ENCODE measurements around the gene ATP8B3.
A peak's percentile ranks its signal among the peaks of the same experiment; 100 is the strongest.

ATP8B3 gene

DNA sequence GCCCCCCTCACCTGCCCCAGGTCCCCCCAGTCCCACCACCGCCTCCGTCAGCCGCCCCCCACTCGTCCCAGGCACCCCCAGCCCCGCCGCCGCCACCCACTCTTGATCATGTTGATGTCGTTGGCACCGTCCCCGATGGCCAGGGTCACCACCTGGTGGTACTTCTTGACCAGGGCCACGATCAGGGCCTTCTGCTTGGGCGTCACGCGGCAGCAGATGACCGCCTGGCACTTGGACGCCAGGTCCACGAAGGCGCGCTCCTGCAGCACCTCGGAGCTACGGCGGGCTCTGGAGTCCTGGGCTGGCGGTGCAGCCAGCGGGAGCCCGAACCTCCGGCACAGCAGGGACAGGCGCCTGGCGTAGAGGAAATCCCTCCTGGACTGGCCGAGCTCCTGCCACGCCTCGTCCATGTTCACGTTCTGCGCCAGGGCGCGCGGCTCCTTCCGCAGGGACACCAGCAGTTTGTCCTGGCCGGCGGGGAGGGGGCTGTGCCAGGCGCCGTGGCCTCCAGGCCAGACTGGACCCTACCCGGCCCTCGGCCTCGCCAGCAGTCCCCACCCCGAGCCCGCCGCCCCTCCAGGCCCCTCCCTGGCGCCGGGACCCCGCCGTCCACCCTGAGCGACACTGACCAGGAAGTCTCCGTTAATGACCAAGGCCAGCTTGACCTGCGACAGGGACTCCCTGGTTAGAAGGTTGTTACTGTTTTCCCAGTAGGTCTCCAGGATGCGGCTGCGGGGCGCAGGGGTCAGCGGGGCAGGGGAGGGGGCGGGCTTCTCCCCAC is 22.6 kb downstream of the ATP8B3 start:
- DNase-seq = no peak

GRCh38 chr19:1787116-1787515 is 25.0 kb downstream of the ATP8B3 start:
- no peak for DNase-seq

- no peak for DNase-seq
Measured at GRCh38 chr19:1786668-1787067, 25.4 kb downstream of the ATP8B3 start.

DNA sequence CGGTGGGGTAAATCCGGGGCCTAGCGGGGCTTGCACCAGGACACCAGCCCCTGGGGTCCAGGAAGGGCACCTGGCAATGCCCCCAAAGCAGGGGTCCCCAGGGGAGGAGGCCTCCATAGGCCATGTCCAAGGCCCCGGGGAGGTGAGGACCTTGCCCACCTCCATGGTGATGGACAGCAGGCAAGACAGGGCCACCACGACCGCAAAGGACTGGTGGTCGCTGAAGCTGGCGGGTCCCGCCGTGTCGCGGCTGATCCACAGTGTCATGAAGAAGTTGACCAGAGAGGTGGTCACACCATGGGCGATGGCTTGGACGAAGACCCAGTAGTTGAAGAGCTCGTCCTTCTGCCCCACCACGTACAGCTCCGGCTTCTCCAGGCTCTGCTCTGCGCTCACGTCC is 26.8 kb downstream of the ATP8B3 start:
- DNase-seq = no peak

GRCh38 chr19:1783874-1784273 is 28.2 kb downstream of the ATP8B3 start:
- no peak for DNase-seq

DNA sequence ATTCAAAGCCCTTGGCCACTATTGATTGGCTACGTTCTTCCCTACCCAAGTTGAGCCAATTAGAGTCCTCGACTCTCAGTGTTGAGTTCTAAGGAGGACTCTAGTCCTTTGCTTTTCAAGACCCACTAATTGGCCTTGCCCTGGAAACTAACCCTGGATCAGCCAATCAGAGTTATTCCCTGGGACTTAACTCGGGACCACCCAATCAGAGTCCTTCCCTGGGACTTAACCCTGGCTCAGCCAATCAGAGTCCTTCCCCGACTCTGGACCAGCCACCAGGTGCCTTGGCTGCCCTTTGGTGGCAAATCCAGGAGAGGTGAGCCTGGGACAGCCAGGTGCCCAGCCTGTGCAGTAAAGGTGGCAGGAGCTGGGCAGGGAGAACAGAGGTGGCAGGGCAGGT is 28.7 kb downstream of the ATP8B3 start:
- no peak for DNase-seq

- DNase-seq = no peak
Measured at GRCh38 chr19:1782521-1782920, 29.6 kb downstream of the ATP8B3 start.

- no peak for DNase-seq
Measured at GRCh38 chr19:1780272-1780958, 31.7 kb downstream of the ATP8B3 start.

GRCh38 chr19:1779574-1779973 is 32.5 kb downstream of the ATP8B3 start:
- DNase-seq = no peak

DNA sequence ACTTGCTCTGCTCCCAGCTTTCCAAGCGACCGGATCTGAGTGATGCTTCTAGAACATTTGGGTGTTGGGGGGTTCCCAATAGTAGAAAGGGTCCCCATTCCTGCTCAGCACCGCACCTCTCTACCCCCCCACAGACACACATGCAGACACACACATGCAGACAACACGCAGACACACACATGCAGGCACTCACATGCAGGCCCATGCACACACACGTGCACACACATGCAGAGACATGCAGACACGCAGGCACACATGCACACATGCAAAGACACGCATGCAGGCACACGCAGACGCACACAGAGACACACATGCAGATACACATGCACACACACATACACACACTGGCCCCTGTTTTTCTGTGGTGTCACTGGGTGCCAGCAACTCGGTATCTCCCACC is 34.9 kb downstream of the ATP8B3 start:
- DNase-seq = no peak

GRCh38 chr19:1776606-1777147 is 35.4 kb downstream of the ATP8B3 start:
- DNase-seq = no peak

GRCh38 chr19:1775951-1776605 is 36.0 kb downstream of the ATP8B3 start:
- no peak for DNase-seq

GRCh38 chr19:1774989-1775772 is 36.9 kb downstream of the ATP8B3 start:
- DNase-seq = peak; percentile 12

DNA sequence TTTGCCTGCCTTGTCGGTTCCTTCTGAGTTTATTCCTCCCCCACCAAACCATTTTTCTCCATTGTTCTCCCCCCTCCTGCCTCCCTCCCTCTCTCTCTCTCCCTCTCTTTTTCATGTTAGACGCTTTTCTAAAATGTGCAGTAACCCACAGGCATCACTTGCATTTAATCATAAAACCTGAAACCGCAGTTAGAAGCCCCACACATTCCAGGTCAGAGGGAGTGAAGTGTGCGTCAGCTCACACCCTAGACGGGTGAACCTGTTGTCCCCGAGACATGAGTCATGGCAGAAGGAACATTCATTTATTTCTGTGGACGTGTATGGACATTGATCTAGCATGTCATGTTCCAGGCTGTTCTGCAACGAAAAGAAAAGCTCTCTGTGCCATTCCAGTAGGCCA is 38.9 kb downstream of the ATP8B3 start:
- DNase-seq = no peak

DNA sequence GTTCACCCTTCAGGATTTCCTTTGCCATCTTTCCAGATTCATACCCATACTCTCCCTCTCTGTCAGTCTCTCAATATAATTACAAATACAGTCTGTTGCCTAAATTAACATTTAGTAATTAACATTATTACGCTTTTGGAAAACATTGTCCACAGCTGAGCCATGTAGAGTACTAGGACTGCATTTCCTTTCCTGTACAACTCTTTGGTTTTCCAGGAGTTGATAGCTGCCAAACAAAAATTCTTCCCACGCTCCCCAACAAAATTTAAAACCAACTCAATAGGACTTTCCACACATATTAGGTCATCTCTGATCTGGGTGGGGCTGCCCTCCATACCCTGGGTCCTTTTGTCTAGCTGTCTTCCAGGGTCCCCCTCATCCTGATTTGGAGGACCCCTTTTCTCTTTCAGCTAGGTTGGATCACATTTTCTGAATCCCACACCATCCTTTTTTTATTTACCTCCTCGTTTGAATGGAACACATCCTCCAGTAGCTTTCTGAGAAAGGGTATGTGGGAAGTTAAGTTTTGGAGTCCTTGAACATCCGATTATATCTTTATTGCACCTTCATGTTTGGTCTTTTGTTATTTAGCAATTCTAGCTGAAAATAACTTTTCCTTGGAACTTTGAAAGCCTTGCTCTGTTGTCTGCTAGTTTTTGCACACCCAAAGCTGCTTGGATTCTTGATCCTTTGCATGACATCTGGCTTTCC is 41.1 kb downstream of the ATP8B3 start:
- DNase-seq = no peak

- no peak for DNase-seq
Measured at GRCh38 chr19:1769645-1769985, 42.5 kb downstream of the ATP8B3 start.

GRCh38 chr19:1768918-1769644 is 43.0 kb downstream of the ATP8B3 start:
- no peak for DNase-seq

DNA sequence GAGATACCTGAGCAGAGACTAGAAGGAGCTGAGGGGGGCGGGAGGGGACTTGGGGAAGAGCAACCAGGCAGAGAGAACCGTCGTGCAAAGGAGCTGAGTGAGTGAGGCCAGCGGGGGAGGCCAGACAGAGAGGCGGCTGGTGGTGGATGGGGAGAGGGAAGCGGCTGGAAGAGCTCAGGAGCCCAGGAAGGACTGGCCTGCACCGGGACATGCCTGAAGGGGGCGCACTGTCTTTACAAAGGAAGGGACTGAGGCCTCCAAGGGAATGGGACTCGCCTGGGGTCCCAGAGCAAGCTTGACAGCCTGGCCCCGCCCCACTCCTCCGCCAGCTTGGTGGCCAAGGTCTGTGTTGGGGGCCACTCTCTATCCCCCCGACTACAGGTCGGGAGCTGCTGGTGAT is 43.8 kb downstream of the ATP8B3 start:
- DNase-seq = no peak

GRCh38 chr19:1767464-1767933 is 44.6 kb downstream of the ATP8B3 start:
- peak; percentile 67 for DNase-seq

DNA sequence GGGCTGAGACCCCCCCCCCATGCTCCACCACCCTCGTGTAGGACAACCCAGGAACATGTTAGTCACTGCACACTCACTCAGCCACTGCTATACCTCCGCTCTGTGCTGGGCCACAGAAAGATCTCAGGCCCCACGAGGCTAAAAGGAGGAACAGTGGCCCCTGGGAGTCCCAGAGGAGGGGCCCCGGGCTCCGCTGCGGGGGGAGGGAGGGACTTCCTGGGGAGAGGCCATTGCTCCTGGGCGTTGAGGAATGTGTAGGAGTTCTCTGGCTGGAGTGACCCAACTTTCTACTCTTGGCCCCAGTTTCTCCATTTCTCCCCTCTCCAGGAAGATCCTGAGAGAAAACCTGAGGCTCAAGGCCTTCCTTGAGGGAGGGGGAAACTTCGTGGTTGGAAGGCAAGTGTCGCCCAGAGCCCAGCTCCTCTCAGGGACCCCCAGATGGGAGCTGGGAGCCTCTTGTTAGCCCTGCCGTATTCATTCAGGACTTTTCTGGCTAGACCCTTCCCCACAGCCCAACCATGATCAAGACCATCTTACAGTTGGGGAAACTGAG is 45.2 kb downstream of the ATP8B3 start:
- no peak for DNase-seq

Measured in CD4-positive, alpha-beta T cell treated with Interleukin-17A for 4 hours (primary cell).